Measurements from ENCODE around the gene TIGD3.

The TIGD3 gene

GRCh38 chr11:65354265-65355012 lies at the start of gene TIGD3:
TIGD3 (plus strand) TSS chr11:65354751; CDS start chr11:65355809, 1,058 bp downstream.
- peak; percentile 91 for DNase-seq (ENCODE audit: low spot score)

GRCh38 chr11:65305501-65306268 lies 48.9 kb upstream of the TIGD3 start:
- DNase-seq (ENCODE audit: low spot score), result peak; percentile 33

DNA sequence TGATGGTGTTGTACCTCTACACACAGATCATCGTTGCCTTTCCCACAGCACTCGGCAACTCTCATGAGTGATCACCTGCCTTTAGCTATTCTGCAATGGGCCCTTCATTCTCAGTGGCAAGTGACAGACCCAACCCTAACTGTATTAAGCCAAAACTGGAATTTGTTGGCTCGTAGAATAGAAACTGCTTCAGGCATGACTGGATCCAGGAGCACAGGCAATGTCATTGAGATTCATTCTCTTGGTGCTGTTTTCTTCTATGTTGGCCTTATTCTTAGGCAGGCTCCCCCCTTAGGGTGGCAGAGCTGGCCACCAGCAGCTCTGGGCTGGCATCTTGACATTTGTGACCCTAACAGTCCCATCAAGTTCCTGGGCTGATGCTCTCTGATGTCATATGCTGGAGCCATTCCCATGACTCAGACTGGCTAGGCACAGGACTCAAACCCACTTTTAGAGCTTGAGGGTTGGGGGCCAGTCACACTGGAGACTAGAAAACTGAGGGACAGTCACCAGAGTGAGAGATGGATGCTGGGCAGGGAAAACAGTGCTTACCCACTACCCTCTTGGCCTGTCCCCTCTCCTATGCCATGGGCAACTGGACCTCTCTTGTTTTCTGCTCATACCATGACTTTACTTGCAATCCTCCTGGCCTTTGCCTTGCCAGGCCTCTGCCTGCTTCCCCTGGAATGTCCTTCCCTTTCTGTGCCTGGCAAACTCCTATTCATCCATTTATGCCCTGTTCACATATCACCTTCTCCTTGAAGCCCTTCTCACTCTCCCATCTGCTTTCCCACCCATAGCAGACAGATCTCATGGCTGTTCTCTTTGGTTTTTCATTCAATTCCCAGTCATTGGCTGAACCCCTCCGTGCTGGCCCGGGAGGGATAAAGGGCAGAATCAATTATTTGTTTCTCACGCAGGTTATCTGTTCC lies 47.0 kb upstream of the TIGD3 start:
- DNase-seq (ENCODE audit: low spot score), result peak; percentile 39

DNA sequence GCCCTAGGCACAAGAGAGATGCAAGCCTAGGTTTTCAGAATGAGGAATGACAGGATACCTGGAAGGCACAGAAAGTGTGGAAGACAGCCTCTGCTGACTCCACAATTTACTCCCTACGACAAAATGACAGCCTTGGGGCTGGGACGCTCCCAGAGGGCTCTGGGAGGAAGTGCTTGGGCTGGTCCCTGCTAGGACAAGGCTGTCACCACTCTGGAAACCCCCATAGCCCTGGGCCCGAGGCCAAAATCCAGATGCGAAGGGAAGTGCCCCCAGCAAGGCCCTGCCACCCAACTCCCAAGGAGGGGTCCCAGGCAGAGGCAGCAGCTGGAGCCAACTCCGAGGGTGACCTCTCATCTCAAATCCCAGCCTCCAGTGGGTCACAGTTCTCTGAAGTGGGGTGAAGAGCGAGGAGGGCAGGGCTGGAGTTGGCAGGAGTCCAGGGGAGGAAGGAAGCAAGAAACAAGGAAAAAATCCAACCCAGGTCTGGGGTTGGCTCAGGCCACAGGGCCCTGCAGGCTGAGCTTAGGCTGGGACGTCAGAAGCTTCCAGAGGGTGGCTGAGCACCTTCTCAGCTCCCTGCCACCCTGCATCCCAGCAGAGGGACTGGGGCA lies 46.2 kb upstream of the TIGD3 start:
- DNase-seq (ENCODE audit: low spot score), result peak; percentile 55

DNA sequence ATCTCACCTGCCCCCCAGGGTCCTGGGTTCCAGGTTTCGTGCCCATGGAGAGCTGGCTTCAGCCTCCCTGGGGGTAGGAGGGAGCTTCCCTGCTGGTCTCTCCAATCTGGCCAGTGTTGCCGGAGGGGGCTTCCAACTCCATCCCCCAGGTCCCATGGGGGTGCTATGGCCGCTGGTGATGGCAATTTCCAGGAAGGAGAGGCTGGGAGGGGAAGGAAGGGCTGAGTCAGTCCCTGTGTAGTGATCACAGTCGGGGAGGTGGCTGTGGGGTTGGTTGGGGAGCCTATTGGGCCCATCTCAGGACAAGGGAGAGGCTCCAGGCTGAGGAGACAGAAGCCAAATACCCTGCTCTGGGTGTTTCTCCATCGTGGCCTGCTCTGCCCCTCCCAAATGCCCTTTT lies 45.5 kb upstream of the TIGD3 start:
- peak; percentile 38 for DNase-seq (ENCODE audit: low spot score)

DNA sequence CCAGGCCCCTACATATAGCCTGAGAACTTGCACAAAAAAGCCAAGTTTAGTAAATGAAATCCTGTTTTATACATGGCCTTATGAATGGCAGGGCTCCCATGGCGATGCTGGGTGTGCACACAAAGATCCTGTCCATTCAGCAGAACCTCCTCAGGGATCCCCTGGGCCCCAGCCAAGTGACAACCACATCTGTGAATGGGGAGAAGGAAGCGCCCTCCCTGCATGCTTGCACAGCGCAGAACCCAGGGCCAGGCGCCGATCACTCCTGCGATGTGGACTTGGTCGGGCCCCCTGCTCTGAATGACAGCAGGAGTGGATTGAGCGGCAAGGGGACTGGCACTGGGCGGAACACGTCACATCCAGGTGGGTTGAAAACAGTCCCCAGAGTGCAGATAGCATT lies 44.3 kb upstream of the TIGD3 start:
- no peak for DNase-seq (ENCODE audit: low spot score)

DNA sequence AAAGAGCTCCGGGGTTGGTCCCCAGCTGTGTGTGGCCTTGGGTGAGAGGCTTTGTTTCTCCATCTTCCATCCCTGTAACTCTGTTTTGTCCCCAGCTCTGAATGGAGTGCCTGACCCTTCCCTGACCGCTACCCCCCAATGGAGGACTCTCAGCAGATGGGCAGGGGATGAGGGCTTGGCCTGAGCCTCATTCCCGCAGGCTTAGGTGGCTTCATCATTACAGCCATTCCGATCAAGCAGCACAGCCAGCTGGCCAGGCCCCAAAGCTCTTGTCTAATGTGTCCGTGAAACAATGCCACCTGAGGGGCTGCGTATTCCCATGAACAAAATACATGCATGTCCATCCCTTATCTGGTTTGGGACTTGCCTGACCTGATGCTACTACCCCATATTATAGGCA lies 43.8 kb upstream of the TIGD3 start:
- no peak for DNase-seq (ENCODE audit: low spot score)

DNA sequence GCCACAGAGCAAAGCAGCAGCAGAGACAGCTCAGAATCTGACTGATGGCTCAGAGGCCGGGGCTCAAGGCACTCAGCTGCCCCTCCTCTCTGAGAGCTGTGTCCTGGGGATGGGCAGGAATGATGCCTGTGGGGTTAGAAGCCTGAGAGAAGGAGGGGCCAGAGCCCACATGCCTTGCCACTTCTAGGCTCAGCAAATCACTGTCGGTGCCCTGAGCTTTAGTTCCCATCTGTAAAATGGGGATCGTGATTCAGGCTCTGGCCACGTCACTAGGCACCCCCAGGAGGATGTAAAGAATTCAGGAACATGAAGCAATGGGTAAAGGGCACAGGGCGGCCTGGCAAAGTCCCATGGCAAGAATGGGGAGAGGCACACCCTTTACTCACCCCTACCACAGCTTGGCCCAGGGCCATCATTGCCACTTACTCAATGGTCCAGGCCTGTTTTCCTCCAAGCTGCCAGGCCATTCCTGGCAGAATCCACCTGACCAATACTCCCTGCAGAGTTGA lies 43.3 kb upstream of the TIGD3 start:
- peak; percentile 57 for DNase-seq (ENCODE audit: low spot score)

DNA sequence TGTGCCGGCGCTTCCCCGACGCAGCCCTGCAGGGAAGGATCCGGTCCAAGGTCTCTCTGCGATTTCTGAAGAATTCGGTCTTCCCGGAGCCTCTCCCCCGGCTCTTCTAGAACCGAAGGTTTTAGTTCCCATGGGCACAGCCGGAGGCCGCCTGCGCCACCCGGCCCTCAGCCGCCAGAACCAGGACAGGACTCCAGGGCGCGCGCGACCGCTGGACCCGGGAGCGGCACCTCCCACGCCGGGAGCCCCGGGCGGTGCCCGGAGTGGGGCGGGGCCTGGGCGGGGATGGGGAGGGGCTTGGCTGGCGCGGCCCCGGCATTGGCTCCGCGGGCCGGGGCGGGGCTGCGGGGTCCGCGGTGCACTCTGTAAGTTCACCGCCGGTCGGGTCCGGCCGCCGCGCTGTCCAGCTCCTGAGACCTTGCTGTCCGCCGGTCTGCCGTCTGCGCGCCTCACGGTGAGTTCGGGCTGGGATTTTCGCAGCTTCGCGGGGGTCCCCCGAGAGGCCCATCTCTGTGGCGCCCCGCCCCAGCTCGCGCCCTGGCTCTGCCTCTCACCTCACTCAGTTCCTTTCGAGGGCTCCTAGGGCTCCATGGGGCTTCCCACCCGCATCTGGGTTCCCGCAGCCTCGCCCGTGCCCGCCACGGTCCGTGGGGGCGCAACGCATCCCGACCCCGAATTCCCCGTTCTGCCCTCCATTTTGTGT lies 39.9 kb upstream of the TIGD3 start, which contains the start of gene CDC42EP2:
Gene CDC42EP2, plus strand, starts transcription at position 366 of the 703 bp plus-strand sequence. CDS start 6,033 bp downstream, outside the sequence.
- DNase-seq (ENCODE audit: low spot score), result peak; percentile 90

GRCh38 chr11:65315204-65315865 lies 39.2 kb upstream of the TIGD3 start:
- peak; percentile 76 for DNase-seq (ENCODE audit: low spot score)

GRCh38 chr11:65315866-65316226 lies 38.7 kb upstream of the TIGD3 start:
- no peak for DNase-seq (ENCODE audit: low spot score)

- DNase-seq (ENCODE audit: low spot score), result no peak
Observed at GRCh38 chr11:65316227-65317024, 38.1 kb upstream of the TIGD3 start.

GRCh38 chr11:65317025-65317786 lies 37.3 kb upstream of the TIGD3 start:
- DNase-seq (ENCODE audit: low spot score), result peak; percentile 97

DNA sequence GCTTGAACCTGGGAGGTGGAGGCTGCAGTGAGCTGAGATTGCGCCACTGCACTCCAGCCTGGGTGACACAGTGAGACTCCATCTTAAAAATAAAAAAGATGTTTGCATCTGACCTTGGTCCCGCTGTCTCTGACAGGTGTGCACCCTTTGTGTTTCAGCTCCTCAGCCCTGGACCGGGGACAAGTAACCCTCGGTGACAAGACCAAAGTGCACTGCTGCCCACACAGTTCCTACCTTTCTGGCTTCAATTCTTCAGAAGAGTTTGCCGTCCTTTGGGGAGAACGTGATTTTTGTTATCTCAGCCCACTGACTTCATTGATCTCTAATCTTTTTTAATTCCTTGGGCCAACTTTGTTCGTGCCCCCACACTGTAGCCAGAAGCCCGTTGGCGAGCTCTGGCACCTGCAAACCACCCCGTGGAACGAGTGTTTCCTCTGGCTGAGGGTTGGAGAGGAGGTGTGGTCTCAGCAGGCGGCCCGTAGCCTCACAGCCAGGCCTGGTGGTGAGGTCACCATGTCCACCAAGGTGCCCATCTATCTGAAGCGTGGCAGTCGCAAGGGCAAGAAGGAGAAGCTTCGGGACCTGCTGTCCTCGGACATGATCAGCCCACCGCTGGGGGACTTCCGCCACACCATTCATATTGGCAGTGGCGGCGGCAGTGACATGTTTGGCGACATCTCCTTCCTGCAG lies 34.0 kb upstream of the TIGD3 start:
- DNase-seq (ENCODE audit: low spot score), result no peak

DNA sequence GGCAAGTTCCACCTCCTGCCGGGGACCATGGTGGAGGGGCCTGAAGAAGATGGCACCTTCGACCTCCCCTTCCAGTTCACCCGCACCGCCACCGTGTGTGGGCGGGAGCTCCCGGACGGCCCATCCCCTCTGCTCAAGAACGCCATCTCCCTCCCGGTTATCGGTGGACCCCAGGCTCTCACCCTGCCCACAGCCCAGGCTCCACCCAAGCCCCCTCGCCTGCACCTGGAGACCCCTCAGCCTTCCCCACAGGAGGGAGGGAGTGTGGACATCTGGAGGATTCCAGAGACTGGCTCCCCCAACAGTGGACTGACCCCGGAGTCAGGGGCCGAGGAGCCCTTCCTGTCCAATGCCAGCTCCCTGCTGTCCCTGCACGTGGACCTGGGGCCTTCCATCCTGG lies 33.5 kb upstream of the TIGD3 start:
- no peak for DNase-seq (ENCODE audit: low spot score)

- no peak for DNase-seq (ENCODE audit: low spot score)
Observed at GRCh38 chr11:65321828-65322485, 32.6 kb upstream of the TIGD3 start.

GRCh38 chr11:65323813-65324212 lies 30.7 kb upstream of the TIGD3 start:
- no peak for DNase-seq (ENCODE audit: low spot score)

GRCh38 chr11:65325435-65325834 lies 29.1 kb upstream of the TIGD3 start:
- DNase-seq (ENCODE audit: low spot score), result no peak
